ENCODE measurements around the gene LPP. TPM values are rescaled to one million over a fixed set of nuclear protein-coding genes. Genes with fewer than 3 reads are reported as not detected.

LPP gene
- total RNA-seq, 1 donor from 2014 or later, result 97.4 TPM

GRCh38 chr3:188759336-188760005 is 605.5 kb downstream of the LPP start:
- intact Hi-C loops (cut with micrococcal nuclease), result no loop called here
- no peak for DNase-seq
- H3K36me3 ChIP-seq, result no peaks in the 10 kb centered on the region
- H3K4me1 ChIP-seq, result peaks cover 19% of the 10 kb centered on the region
- no peaks in the 10 kb centered on the region for H3K27me3 ChIP-seq (ENCODE audit: low read depth)
- TF ChIP-seq CTCF (IDR thresholded peaks at IDR 0.05; ENCODE audit: borderline replicate concordance), result no peak
- H3K9me3 ChIP-seq (replicated peaks), result no peaks in the 10 kb centered on the region
- H3K27ac ChIP-seq (replicated peaks), result no peak overlapping the region
- H3K4me3 ChIP-seq, result no peak overlapping the region

GRCh38 chr3:188760408-188760807 is 606.5 kb downstream of the LPP start:
- no peaks in the 10 kb centered on the region for H3K36me3 ChIP-seq
- no peak for DNase-seq
- no peak for TF ChIP-seq CTCF (IDR thresholded peaks at IDR 0.05; ENCODE audit: borderline replicate concordance)
- intact Hi-C loops (cut with micrococcal nuclease), result no loop called here
- no peak overlapping the region for H3K4me3 ChIP-seq
- H3K9me3 ChIP-seq (replicated peaks), result no peaks in the 10 kb centered on the region
- H3K27ac ChIP-seq (replicated peaks), result no peak overlapping the region
- H3K27me3 ChIP-seq (ENCODE audit: low read depth), result no peaks in the 10 kb centered on the region
- H3K4me1 ChIP-seq, result peaks cover 21% of the 10 kb centered on the region

- TF ChIP-seq CTCF (IDR thresholded peaks at IDR 0.05; ENCODE audit: borderline replicate concordance), result no peak
- no peaks in the 10 kb centered on the region for H3K27me3 ChIP-seq (ENCODE audit: low read depth)
- DNase-seq, result no peak
- H3K4me1 ChIP-seq, result peaks cover 21% of the 10 kb centered on the region
- intact Hi-C loops (cut with micrococcal nuclease), result no loop called here
- H3K9me3 ChIP-seq (replicated peaks), result no peaks in the 10 kb centered on the region
- no peaks in the 10 kb centered on the region for H3K36me3 ChIP-seq
- H3K27ac ChIP-seq (replicated peaks), result no peak overlapping the region
- no peak overlapping the region for H3K4me3 ChIP-seq
Observed at GRCh38 chr3:188761439-188761838, 607.5 kb downstream of the LPP start.

GRCh38 chr3:188761964-188762363 is 608.0 kb downstream of the LPP start:
- Histone ChIP-seq H3K27ac (replicated peaks) (no peak overlapping the region), H3K9me3 (replicated peaks) (no peaks in the 10 kb centered on the region), H3K4me1 (peaks cover 21% of the 10 kb centered on the region), H3K36me3 (no peaks in the 10 kb centered on the region), H3K27me3 (ENCODE audit: low read depth) (no peaks in the 10 kb centered on the region), H3K4me3 (no peak overlapping the region)
- intact Hi-C loops (cut with micrococcal nuclease), result no loop called here
- no peak for TF ChIP-seq CTCF (IDR thresholded peaks at IDR 0.05; ENCODE audit: borderline replicate concordance)
- no peak for DNase-seq

GRCh38 chr3:188764609-188765008 is 610.7 kb downstream of the LPP start:
- no peak for DNase-seq
- Histone ChIP-seq H3K36me3 (no peaks in the 10 kb centered on the region), H3K27ac (replicated peaks) (no peak overlapping the region), H3K4me3 (no peak overlapping the region), H3K4me1 (peaks cover 21% of the 10 kb centered on the region), H3K27me3 (ENCODE audit: low read depth) (no peaks in the 10 kb centered on the region), H3K9me3 (replicated peaks) (no peaks in the 10 kb centered on the region)
- TF ChIP-seq CTCF (IDR thresholded peaks at IDR 0.05; ENCODE audit: borderline replicate concordance), result no peak
- intact Hi-C loops (cut with micrococcal nuclease), result no loop called here
